Loucy (cell line): ENCODE data around the gene CCDC59.

Experiments
- H2AFZ ChIP-seq: fragments of 200-600 bp; sonication (generic); 2 replicates; pipeline ENCODE4 v1.6.0; 2016; ENCODE audit warnings: antibody characterized with exemption, mild to moderate bottlenecking, low read length, moderate library complexity
- H3F3A ChIP-seq: fragments of 200-600 bp; 2 replicates; pipeline ENCODE4 v1.6.0; 2016; ENCODE audit warnings: antibody characterized with exemption, low read depth, mild to moderate bottlenecking
- H3K27me3 ChIP-seq: fragments of 200-600 bp; sonication (generic); 2 replicates; pipeline ENCODE4 v1.6.1; 2014; ENCODE audit warnings: low read length, mild to moderate bottlenecking; ENCODE audit not compliant: insufficient read depth, poor library complexity, severe bottlenecking
- H3K36me3 ChIP-seq: fragments of 200-600 bp; sonication (generic); 2 replicates; pipeline ENCODE4 v1.6.1; 2016; ENCODE audit warnings: low read length; ENCODE audit not compliant: insufficient read depth
- H3K4me1 ChIP-seq: fragments of 200-600 bp; sonication (generic); 2 replicates; pipeline ENCODE4 v1.5.1; 2014; ENCODE audit warnings: low read length, mild to moderate bottlenecking; ENCODE audit not compliant: insufficient read depth, poor library complexity, severe bottlenecking
- H3K4me2 ChIP-seq: fragments of 200-600 bp; sonication (generic); 2 replicates; pipeline ENCODE4 v1.6.0; 2014; ENCODE audit warnings: antibody characterized with exemption, low read length, low read depth, mild to moderate bottlenecking; ENCODE audit not compliant: poor library complexity, severe bottlenecking
- H3K4me3 ChIP-seq: fragments of 200-600 bp; sonication (generic); 2 replicates; pipeline ENCODE4 v1.5.1; 2014; ENCODE audit warnings: low read length, mild to moderate bottlenecking, mixed read lengths; ENCODE audit not compliant: poor library complexity, severe bottlenecking
- H3K79me2 ChIP-seq: fragments of 200-600 bp; sonication (generic); 2 replicates; pipeline ENCODE4 v1.6.1; 2014; ENCODE audit warnings: low read length; ENCODE audit not compliant: insufficient read depth
- H3K9ac ChIP-seq: fragments of 200-600 bp; sonication (generic); 2 replicates; pipeline ENCODE4 v1.6.0; 2014; ENCODE audit warnings: mild to moderate bottlenecking, low read depth, low read length, moderate library complexity; ENCODE audit not compliant: poor library complexity, severe bottlenecking
- H3K9me2 ChIP-seq: fragments of 200-600 bp; sonication (generic); replicated peaks from 2 replicates; pipeline ENCODE4 v1.6.1; 2016; ENCODE audit warnings: low read depth, low read length, mixed read lengths
- H3K9me3 ChIP-seq: fragments of 200-600 bp; sonication (generic); 2 replicates; pipeline ENCODE4 v1.6.1; 2014; ENCODE audit warnings: mild to moderate bottlenecking, antibody characterized with exemption, low read length, low read depth; ENCODE audit not compliant: insufficient read depth
- H4K20me1 ChIP-seq: fragments of 200-600 bp; sonication (generic); 2 replicates; pipeline ENCODE4 v1.6.0; 2014; ENCODE audit warnings: antibody characterized with exemption, low read length, mild to moderate bottlenecking; ENCODE audit not compliant: insufficient read depth, poor library complexity, severe bottlenecking
- EZH2phosphoT487 ChIP-seq: fragments of 200-600 bp; IDR thresholded peaks from 2 replicates; pipeline ENCODE4 v1.6.1; 2018; ENCODE audit warnings: antibody characterized with exemption, mild to moderate bottlenecking, moderate library complexity, borderline replicate concordance
- TF ChIP-seq, protein P1 (sequence below): fragments of 200-600 bp; sonication (generic); conservative IDR thresholded peaks from 2 replicates; pipeline ENCODE4 v1.5.1; 2014; ENCODE audit warnings: mild to moderate bottlenecking, antibody characterized with exemption, low read length

The CCDC59 gene

DNA sequence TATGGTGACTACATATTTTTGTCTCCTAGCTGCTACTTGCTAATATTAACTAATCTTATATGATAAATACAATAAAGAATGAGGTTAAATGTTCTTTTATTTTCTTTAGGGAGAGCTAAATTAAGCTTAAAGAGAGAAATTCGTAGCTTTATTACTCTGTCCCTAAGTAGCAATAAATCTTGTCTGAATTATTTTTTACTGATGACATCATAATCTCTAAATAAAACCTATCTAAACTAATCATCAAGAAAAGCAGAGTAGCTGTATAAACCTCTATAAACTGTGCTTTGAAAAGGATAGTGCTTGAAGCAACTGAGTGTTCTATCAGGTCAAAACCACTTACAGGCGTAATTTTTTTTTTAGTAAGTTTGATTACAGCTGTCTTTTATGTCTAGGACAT, 42.6 kb upstream of the CCDC59 start:
- no peak overlapping the region for H2AFZ ChIP-seq
- no peaks in the 10 kb centered on the region for H4K20me1 ChIP-seq
- H3F3A ChIP-seq: no peaks in the 10 kb centered on the region
- no peaks in the 10 kb centered on the region for H3K79me2 ChIP-seq
- TF ChIP-seq, protein P1, sequence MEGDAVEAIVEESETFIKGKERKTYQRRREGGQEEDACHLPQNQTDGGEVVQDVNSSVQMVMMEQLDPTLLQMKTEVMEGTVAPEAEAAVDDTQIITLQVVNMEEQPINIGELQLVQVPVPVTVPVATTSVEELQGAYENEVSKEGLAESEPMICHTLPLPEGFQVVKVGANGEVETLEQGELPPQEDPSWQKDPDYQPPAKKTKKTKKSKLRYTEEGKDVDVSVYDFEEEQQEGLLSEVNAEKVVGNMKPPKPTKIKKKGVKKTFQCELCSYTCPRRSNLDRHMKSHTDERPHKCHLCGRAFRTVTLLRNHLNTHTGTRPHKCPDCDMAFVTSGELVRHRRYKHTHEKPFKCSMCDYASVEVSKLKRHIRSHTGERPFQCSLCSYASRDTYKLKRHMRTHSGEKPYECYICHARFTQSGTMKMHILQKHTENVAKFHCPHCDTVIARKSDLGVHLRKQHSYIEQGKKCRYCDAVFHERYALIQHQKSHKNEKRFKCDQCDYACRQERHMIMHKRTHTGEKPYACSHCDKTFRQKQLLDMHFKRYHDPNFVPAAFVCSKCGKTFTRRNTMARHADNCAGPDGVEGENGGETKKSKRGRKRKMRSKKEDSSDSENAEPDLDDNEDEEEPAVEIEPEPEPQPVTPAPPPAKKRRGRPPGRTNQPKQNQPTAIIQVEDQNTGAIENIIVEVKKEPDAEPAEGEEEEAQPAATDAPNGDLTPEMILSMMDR: no peak
- no peak for TF ChIP-seq EZH2phosphoT487
- H3K4me2 ChIP-seq: no peak overlapping the region
- no peaks in the 10 kb centered on the region for H3K9me2 ChIP-seq
- H3K4me1 ChIP-seq: no peaks in the 10 kb centered on the region
- H3K9me3 ChIP-seq: no peaks in the 10 kb centered on the region
- H3K9ac ChIP-seq: no peak overlapping the region
- H3K27me3 ChIP-seq: no peaks in the 10 kb centered on the region
- no peak overlapping the region for H3K4me3 ChIP-seq
- H3K36me3 ChIP-seq: no peaks in the 10 kb centered on the region

DNA sequence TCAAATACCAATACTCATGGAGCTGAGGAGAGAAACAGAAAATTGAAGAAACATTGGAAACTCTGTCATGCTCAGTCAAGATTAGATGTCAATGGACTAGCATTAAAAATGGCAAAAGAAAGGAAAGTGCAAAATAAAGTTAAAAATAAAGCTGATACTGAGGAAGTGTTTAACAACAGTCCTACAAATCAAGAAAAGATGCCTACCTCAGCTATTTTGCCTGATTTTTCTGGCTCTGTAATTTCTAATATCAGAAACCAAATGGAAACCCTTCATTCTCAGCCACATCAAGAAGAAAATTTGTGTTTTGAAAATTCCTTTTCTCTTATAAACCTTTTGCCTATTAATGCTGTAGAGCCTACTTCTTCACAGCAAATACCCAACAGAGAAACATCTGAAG, 40.7 kb upstream of the CCDC59 start:
- H3K9me2 ChIP-seq: no peaks in the 10 kb centered on the region
- H3K4me3 ChIP-seq: no peak overlapping the region
- H3K9me3 ChIP-seq: no peaks in the 10 kb centered on the region
- H4K20me1 ChIP-seq: no peaks in the 10 kb centered on the region
- H3K4me2 ChIP-seq: no peak overlapping the region
- no peaks in the 10 kb centered on the region for H3K4me1 ChIP-seq
- no peaks in the 10 kb centered on the region for H3K79me2 ChIP-seq
- no peaks in the 10 kb centered on the region for H3K27me3 ChIP-seq
- no peaks in the 10 kb centered on the region for H3K36me3 ChIP-seq
- no peak for TF ChIP-seq EZH2phosphoT487
- TF ChIP-seq, protein P1: no peak
- H3K9ac ChIP-seq: no peak overlapping the region
- H3F3A ChIP-seq: no peaks in the 10 kb centered on the region
- H2AFZ ChIP-seq: no peak overlapping the region

DNA sequence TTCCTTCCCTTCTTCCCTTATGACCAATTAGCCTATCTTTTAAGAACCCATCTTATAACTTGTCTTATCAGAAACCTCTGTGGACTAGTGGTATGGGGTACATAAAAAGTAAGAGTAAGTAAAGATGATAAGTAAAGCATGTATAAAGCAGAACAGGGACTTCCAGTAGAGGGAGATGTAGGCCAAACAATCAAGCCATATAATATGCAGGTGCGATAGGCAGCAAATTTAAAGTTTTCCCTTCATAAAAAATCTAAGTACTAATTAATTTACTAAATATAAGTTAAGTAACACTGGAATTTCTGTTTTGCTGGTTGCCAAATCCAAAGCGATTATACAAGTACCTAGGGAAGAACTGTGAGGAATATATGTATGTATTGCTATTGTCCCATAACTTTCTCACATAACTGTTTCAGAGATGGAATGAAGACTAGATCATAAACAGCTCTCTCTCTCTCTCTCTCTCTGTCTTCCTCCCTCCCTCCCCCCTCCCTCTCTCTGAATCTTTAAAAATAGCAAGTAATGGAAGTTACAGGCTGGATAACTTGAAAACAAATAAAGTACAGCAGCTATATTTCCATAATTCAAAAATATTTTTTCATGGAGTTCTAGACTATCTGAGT, 25.9 kb upstream of the CCDC59 start:
- H3K9me2 ChIP-seq: no peaks in the 10 kb centered on the region
- no peak for TF ChIP-seq EZH2phosphoT487
- TF ChIP-seq, protein P1: peak; percentile 63
- no peaks in the 10 kb centered on the region for H4K20me1 ChIP-seq
- no peak overlapping the region for H2AFZ ChIP-seq
- H3K79me2 ChIP-seq: no peaks in the 10 kb centered on the region
- H3K4me3 ChIP-seq: no peak overlapping the region
- H3K4me1 ChIP-seq: no peaks in the 10 kb centered on the region
- no peak overlapping the region for H3K9ac ChIP-seq
- H3K36me3 ChIP-seq: no peaks in the 10 kb centered on the region
- no peaks in the 10 kb centered on the region for H3F3A ChIP-seq
- H3K9me3 ChIP-seq: no peaks in the 10 kb centered on the region
- no peaks in the 10 kb centered on the region for H3K27me3 ChIP-seq
- H3K4me2 ChIP-seq: no peak overlapping the region
